ENCODE results near the gene NUTM1. TPM values are rescaled to one million over a fixed set of nuclear protein-coding genes. Genes with fewer than 3 reads are reported as not detected.

Gene NUTM1, protein sequence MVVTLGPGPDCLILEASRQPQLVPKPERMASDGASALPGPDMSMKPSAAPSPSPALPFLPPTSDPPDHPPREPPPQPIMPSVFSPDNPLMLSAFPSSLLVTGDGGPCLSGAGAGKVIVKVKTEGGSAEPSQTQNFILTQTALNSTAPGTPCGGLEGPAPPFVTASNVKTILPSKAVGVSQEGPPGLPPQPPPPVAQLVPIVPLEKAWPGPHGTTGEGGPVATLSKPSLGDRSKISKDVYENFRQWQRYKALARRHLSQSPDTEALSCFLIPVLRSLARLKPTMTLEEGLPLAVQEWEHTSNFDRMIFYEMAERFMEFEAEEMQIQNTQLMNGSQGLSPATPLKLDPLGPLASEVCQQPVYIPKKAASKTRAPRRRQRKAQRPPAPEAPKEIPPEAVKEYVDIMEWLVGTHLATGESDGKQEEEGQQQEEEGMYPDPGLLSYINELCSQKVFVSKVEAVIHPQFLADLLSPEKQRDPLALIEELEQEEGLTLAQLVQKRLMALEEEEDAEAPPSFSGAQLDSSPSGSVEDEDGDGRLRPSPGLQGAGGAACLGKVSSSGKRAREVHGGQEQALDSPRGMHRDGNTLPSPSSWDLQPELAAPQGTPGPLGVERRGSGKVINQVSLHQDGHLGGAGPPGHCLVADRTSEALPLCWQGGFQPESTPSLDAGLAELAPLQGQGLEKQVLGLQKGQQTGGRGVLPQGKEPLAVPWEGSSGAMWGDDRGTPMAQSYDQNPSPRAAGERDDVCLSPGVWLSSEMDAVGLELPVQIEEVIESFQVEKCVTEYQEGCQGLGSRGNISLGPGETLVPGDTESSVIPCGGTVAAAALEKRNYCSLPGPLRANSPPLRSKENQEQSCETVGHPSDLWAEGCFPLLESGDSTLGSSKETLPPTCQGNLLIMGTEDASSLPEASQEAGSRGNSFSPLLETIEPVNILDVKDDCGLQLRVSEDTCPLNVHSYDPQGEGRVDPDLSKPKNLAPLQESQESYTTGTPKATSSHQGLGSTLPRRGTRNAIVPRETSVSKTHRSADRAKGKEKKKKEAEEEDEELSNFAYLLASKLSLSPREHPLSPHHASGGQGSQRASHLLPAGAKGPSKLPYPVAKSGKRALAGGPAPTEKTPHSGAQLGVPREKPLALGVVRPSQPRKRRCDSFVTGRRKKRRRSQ
- total RNA-seq (not detected), polyA plus RNA-seq (under 1 TPM in 1 of 3 donors, not detected in 2; 0.15 TPM)
- long read RNA-seq, donor 1, result 0 reads
- long read RNA-seq, donor 2, result 0 reads
- long read RNA-seq, donor 3, result 0 reads
- long read RNA-seq, donor 4, result 0 reads
- long read RNA-seq, donor 5, result 0 reads
- long read RNA-seq, donor 6, result 0 reads
- long read RNA-seq, donor 7, result 0 reads
- long read RNA-seq, donor 8, result 0 reads
- long read RNA-seq, donor 9, result 0 reads
- long read RNA-seq, donor 10, result 0 reads

DNA sequence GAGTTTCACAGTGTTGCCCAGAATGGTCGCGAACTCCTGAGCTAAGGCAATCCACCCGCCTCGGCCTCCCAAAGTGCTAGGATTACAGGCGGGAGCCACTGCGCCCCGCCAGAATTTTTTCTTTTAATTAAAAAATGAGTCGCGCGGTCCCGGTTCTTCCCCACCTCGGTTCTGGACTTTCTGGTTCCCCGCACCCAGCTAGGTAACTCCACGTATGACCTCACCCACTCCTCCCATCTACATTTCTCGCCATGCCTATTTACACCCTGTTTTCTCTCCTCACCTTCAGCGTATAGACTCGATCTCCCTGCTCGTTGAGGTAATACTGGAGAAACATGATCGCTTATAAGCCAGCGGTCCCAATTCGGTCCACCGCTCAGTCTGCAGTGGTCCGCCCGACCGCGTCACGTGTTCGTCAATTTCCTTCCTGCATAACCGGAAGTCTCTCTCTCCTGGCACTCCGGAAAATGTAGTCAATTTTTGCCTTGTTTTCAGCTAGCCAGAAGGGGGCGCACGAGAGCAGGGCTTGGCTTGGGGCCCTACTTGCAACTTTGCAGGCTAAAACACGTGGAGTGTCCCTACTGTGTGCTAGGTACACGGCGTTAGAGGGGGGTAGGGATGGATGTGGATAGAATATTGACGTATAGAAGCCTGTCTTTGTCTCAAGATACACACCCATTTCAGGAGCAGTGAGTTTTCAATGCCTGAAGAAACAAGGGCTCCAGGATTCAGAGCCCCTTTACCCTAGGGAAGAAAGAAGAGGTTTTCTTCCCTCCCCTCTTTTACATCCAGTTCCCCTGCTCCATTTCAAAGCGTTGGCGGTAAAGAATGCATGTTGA, at the start of gene NUTM1, which contains the start of gene NOP10:
Gene NUTM1 (plus strand): TSS at position 579 of the 839 bp plus-strand sequence. CDS start 382 bp downstream, outside the sequence.
Gene NOP10 (minus strand): TSS at position 400 of the 839 bp plus-strand sequence. CDS start 63 bp downstream, at position 337.
- Histone ChIP-seq H3K36me3 (peaks cover 0 to 21% (median 19%) of the 10 kb centered on the region in 4 donors), H3K27me3 (no peaks in the 10 kb centered on the region), H3K4me3 (peak within 1 kb of the TSS; percentile 60 to 66 (median 64)), H3K4me1 (peaks cover 15 to 39% (median 30%) of the 10 kb centered on the region in 4 donors), H3K9me3 (no peaks in the 10 kb centered on the region), H3K27ac (peak within 1 kb of the TSS; percentile 77 to 95 (median 90))
- intact Hi-C loops (cut with DNase I; ENCODE audit: low total_unique reads), result loop anchor here (10.0 kb wide), 1 partner anchor 242 kb away; the partner anchor contains the start of gene GOLGA8B
- peak; percentile 88 to 97 for DNase-seq
- 2 to 3% (median 2%) methylated on average over 38 of the region's 38 CpGs for WGBS, 5 donors
- TF ChIP-seq EP300 (IDR thresholded peaks at IDR 0.05) (no peak), POLR2A (IDR thresholded peaks at IDR 0.05) (peak in 1 of 4 donors; percentile 69), POLR2AphosphoS5 (IDR thresholded peaks at IDR 0.05) (peak; percentile 79 to 96 (median 91))
- TF ChIP-seq, protein P1, sequence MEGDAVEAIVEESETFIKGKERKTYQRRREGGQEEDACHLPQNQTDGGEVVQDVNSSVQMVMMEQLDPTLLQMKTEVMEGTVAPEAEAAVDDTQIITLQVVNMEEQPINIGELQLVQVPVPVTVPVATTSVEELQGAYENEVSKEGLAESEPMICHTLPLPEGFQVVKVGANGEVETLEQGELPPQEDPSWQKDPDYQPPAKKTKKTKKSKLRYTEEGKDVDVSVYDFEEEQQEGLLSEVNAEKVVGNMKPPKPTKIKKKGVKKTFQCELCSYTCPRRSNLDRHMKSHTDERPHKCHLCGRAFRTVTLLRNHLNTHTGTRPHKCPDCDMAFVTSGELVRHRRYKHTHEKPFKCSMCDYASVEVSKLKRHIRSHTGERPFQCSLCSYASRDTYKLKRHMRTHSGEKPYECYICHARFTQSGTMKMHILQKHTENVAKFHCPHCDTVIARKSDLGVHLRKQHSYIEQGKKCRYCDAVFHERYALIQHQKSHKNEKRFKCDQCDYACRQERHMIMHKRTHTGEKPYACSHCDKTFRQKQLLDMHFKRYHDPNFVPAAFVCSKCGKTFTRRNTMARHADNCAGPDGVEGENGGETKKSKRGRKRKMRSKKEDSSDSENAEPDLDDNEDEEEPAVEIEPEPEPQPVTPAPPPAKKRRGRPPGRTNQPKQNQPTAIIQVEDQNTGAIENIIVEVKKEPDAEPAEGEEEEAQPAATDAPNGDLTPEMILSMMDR (IDR thresholded peaks at IDR 0.05), result peak in 6 of 7 experiments; percentile 64 to 96 (median 92)

DNA sequence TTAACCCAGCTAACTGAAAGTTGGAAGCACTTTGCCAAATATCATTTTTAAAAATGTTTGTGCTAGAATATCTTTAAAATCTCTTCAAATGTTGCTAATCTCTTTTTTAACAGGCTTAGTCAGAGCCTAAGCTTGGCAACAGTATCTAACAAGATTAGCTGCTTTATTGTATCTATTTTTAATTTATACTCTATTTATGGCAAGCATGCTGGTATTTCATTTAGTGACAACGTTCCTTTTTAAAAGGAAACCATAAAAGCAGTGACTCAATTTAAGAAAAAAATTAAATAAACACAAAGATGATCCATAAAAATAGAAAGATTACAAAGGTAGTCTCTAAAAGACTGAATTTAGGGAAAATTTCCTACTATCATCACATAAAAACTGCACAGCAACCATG, 46.1 kb upstream of the NUTM1 start:
- intact Hi-C loops (cut with DNase I; ENCODE audit: low total_unique reads), result no loop called here
- H3K27me3 ChIP-seq, result no peaks in the 10 kb centered on the region
- H3K27ac ChIP-seq, result peak overlapping the region in 1 of 5 donors; percentile 15
- no peaks in the 10 kb centered on the region for H3K9me3 ChIP-seq
- WGBS, 5 donors, result 10 to 32% (median 29%) methylated on average over 1 of the region's 1 CpG
- H3K4me1 ChIP-seq, result peaks cover 0 to 12% (median 5%) of the 10 kb centered on the region in 4 donors
- H3K36me3 ChIP-seq, result peaks cover 0 to 12% (median 7%) of the 10 kb centered on the region in 4 donors
- TF ChIP-seq POLR2A (IDR thresholded peaks at IDR 0.05), result no peak
- no peak for TF ChIP-seq EP300 (IDR thresholded peaks at IDR 0.05)
- TF ChIP-seq, protein P1 (IDR thresholded peaks at IDR 0.05), result no peak
- TF ChIP-seq POLR2AphosphoS5 (IDR thresholded peaks at IDR 0.05), result no peak
- DNase-seq, result no peak
- no peak overlapping the region for H3K4me3 ChIP-seq

DNA sequence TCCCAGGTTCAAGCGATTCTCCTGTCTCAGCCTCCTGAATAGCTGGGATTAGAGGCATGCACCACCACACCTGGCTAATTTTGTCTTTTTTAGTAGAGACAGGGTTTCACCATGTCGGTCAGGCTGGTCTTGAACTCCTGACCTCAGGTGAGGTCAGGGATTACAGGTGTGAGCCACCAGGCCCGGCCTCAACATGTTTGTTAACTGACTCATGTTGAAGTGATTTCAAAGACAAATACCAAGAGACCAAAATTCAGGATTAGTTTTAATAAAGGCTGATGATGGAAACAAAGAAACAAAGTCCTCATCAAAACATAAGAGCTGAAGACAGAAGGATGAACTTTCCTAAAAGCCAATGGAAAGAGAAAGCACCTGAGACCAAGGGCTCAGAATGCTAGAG, 42.1 kb upstream of the NUTM1 start:
- no peak overlapping the region for H3K4me3 ChIP-seq
- peaks cover 0 to 12% (median 5%) of the 10 kb centered on the region in 4 donors for H3K4me1 ChIP-seq
- H3K36me3 ChIP-seq, result no peaks in the 10 kb centered on the region
- no peak overlapping the region for H3K27ac ChIP-seq
- intact Hi-C loops (cut with DNase I; ENCODE audit: low total_unique reads), result no loop called here
- no peak for TF ChIP-seq POLR2A (IDR thresholded peaks at IDR 0.05)
- no peak for TF ChIP-seq EP300 (IDR thresholded peaks at IDR 0.05)
- TF ChIP-seq, protein P1 (IDR thresholded peaks at IDR 0.05), result no peak
- TF ChIP-seq POLR2AphosphoS5 (IDR thresholded peaks at IDR 0.05), result no peak
- H3K9me3 ChIP-seq, result no peaks in the 10 kb centered on the region
- no peak for DNase-seq
- WGBS, 5 donors, result 62 to 77% (median 72%) methylated on average over 3 of the region's 3 CpGs
- no peaks in the 10 kb centered on the region for H3K27me3 ChIP-seq
